Activated CD8-positive, alpha-beta T cell treated with anti-CD3 and anti-CD28 coated beads for 36 hours (primary cell): ENCODE data around the gene MEGF11. TPM values are rescaled to one million over a fixed set of nuclear protein-coding genes. Genes with fewer than 3 reads are reported as not detected.
A peak's percentile ranks its signal among the peaks of the same experiment; 100 is the strongest.

ENCODE experiments used
- ATAC-seq: fragments of 200-7000 bp; cut with Tn5 transposase; one replicate; pipeline ENCODE4 v1.10.0; 2021; ENCODE audit warnings: mild to moderate bottlenecking, moderate library complexity
- CTCF ChIA-PET: fragments of 350-600 bp; sonication (Branson Sonifier 250); formaldehyde crosslinking; loops from one replicate; lab custom pipeline; 2021; ENCODE audit warnings: antibody characterized with exemption; lab: Charles Lee
- POLR2A ChIA-PET: fragments of 350-600 bp; sonication (Branson Sonifier 250); formaldehyde crosslinking; loops from one replicate; lab custom pipeline; 2021; ENCODE audit warnings: antibody characterized with exemption; lab: Charles Lee
- DNase-seq: peaks from one replicate; pipeline ENCODE4 v3.0.0-alpha.2; 2020
- H3K27ac Mint-ChIP-seq: one replicate; pipeline ENCODE4 v1.8.0; 2021; ENCODE audit warnings: mild to moderate bottlenecking, mixed read lengths
- H3K27me3 Mint-ChIP-seq: one replicate; pipeline ENCODE4 v1.8.0; 2021; ENCODE audit warnings: mixed read lengths
- H3K36me3 Mint-ChIP-seq: one replicate; pipeline ENCODE4 v1.8.0; 2021; ENCODE audit warnings: low read depth, mixed read lengths
- H3K4me1 Mint-ChIP-seq: one replicate; pipeline ENCODE4 v1.8.0; 2021; ENCODE audit warnings: low read depth, mixed read lengths
- H3K4me3 Mint-ChIP-seq: one replicate; pipeline ENCODE4 v1.8.0; 2021; ENCODE audit warnings: mild to moderate bottlenecking, moderate library complexity, mixed read lengths
- H3K9me3 Mint-ChIP-seq: one replicate; pipeline ENCODE4 v1.8.0; 2021; ENCODE audit warnings: mixed read lengths
- CTCF ChIP-seq: fragments of 200-600 bp; IDR thresholded peaks from one replicate; pipeline ENCODE4 v1.8.0; 2022; ENCODE audit warnings: antibody characterized with exemption, mild to moderate bottlenecking
- intact Hi-C: fragments of 100-400 bp; cut with micrococcal nuclease; formaldehyde crosslinking; loops from one replicate; pipeline ENCODE4 v1.10.0; 2022
- total RNA-seq, 2 experiments: library from RNA; stranded (reverse); gene quantifications; one replicate each; pipeline ENCODE4 v1.2.3, GENCODE V29; 2021

The MEGF11 gene
- total RNA-seq, 2 experiments from 2014 or later = not detected

- no peaks in the 10 kb centered on the region for H3K36me3 Mint-ChIP-seq
- no peak for ATAC-seq
- intact Hi-C loops = no loop called here
Observed at GRCh38 chr15:66288093-66288492, 34.5 kb upstream of the MEGF11 start.

DNA sequence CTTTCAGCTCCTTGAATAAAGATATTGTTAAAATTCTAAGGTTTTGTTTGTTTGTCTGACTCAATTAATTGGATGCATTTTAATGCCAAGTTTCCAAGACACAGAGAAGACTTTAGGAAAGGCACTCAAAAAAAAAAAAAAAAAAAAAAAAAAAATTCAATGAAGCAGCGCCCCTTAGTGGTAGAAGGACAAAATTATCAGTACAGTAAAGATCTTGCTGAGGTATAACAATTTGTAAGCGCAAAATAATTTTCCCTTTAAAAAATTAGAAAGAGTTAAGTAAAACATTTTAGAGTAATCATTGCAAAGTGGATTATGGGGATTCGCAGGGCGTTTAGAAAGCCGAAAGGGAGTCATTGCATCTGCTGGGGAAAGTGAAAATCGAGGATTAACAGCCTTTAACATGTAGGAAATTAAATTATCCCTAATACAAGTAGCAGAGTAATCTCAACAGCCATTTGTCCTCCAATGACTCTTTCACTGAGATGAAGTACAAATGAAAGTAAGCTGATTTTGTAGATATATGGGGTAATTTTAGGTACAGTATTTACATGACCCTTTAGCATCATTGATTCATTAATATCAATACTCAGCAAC lies 34.0 kb upstream of the MEGF11 start:
- ChIA-PET CTCF (interaction anchor here (0.6 to 2.2 kb wide), 17 partner anchors 11 to 692 kb away, joined by 3 to 7 read pairs (median 4); no protein-coding TSS in a partner anchor), POLR2A (no interaction called here)
- H3K4me3 Mint-ChIP-seq = no peak overlapping the region
- DNase-seq (no peak), ATAC-seq (no peak)
- TF ChIP-seq CTCF = peak; percentile 93
- H3K36me3 Mint-ChIP-seq = no peaks in the 10 kb centered on the region
- peaks cover 21% of the 10 kb centered on the region for H3K4me1 Mint-ChIP-seq
- H3K27ac Mint-ChIP-seq = no peak overlapping the region
- H3K27me3 Mint-ChIP-seq = no peaks in the 10 kb centered on the region
- intact Hi-C loops = no loop called here
- no peaks in the 10 kb centered on the region for H3K9me3 Mint-ChIP-seq

More at GRCh38 chr15:66288093-66288492, 34.5 kb upstream of the MEGF11 start:
- Mint-ChIP-seq H3K27ac (no peak overlapping the region), H3K4me1 (peaks cover 21% of the 10 kb centered on the region), H3K9me3 (no peaks in the 10 kb centered on the region), H3K4me3 (no peak overlapping the region), H3K27me3 (no peaks in the 10 kb centered on the region)
- TF ChIP-seq CTCF = no peak
- CTCF ChIA-PET = interaction anchor here (0.7 to 2.2 kb wide), 17 partner anchors 10 to 692 kb away, joined by 3 to 7 read pairs (median 4); no protein-coding TSS in a partner anchor
- DNase-seq = no peak
- POLR2A ChIA-PET = no interaction called here

- no peaks in the 10 kb centered on the region for H3K9me3 Mint-ChIP-seq
- DNase-seq (no peak), ATAC-seq (no peak)
- TF ChIP-seq CTCF = no peak
- ChIA-PET CTCF (interaction anchor here (0.9 to 1.5 kb wide), 3 partner anchors 21 to 54 kb away, joined by 3 to 5 read pairs (median 3); no protein-coding TSS in a partner anchor), POLR2A (interaction anchor here (0.5 to 1.0 kb wide), 3 partner anchors 8 to 412 kb away, joined by 3 read pairs; no protein-coding TSS in a partner anchor)
- intact Hi-C loops = no loop called here
- no peak overlapping the region for H3K27ac Mint-ChIP-seq
- H3K27me3 Mint-ChIP-seq = no peaks in the 10 kb centered on the region
- H3K36me3 Mint-ChIP-seq = no peaks in the 10 kb centered on the region
- no peak overlapping the region for H3K4me3 Mint-ChIP-seq
- H3K4me1 Mint-ChIP-seq = peaks cover 7% of the 10 kb centered on the region
Observed at GRCh38 chr15:66285533-66286280, 32.2 kb upstream of the MEGF11 start.

DNA sequence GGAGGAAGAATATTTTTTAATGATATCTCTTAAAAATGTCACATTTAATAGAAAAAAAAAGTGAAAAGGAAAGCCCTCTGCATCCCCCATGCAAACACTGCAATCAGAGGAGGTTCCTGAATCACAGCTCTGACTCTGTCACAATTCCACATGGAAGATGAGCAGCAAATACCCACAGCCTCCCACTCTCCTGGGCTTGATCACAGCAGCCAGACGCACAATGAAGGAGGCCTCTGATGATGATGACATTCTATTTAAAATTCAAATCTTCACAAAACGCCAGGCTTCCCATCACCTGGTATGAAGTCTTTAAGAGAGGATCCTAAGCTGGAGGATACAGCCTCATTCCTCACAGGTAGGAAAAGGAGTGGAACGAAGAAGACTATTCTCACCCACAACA lies 30.7 kb upstream of the MEGF11 start:
- H3K27me3 Mint-ChIP-seq = no peaks in the 10 kb centered on the region
- ChIA-PET POLR2A (no interaction called here), CTCF (no interaction called here)
- no peaks in the 10 kb centered on the region for H3K36me3 Mint-ChIP-seq
- no peak overlapping the region for H3K27ac Mint-ChIP-seq
- H3K9me3 Mint-ChIP-seq = no peaks in the 10 kb centered on the region
- no peak for TF ChIP-seq CTCF
- no peaks in the 10 kb centered on the region for H3K4me1 Mint-ChIP-seq
- DNase-seq = no peak
- H3K4me3 Mint-ChIP-seq = no peak overlapping the region
- intact Hi-C loops = no loop called here
- no peak for ATAC-seq

DNA sequence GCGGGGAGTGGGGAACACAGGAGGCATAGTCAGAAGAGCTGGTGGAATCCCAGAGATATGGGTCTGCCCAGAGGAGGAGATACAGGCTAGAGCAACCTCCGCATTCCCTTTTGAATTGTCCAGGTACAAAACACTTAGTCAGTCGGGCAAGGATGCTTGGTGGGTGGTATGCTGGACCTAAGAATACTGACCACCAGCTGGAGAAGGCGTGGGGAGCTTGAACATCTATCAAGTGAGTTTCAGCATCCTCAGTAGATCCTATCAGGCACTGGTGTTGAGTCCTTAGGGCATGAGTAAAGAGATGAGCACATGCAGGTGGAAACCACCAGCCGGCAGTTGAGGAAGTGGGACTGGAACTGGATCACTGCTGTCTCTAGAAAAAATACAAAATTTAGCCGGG lies 25.1 kb upstream of the MEGF11 start:
- intact Hi-C loops = no loop called here

More for the DNA sequence above, 25.1 kb upstream of the MEGF11 start:
- H3K27me3 Mint-ChIP-seq = no peaks in the 10 kb centered on the region
- POLR2A ChIA-PET = no interaction called here
- TF ChIP-seq CTCF = no peak
- H3K27ac Mint-ChIP-seq = no peak overlapping the region
- DNase-seq (no peak), ATAC-seq (no peak)
- no peaks in the 10 kb centered on the region for H3K36me3 Mint-ChIP-seq
- H3K9me3 Mint-ChIP-seq = peaks cover 2% of the 10 kb centered on the region
- CTCF ChIA-PET = no interaction called here
- no peak overlapping the region for H3K4me3 Mint-ChIP-seq
- no peaks in the 10 kb centered on the region for H3K4me1 Mint-ChIP-seq
